GM18868 (cell line): ENCODE data around the gene SLCO4A1.

ENCODE experiments used
- ATAC-seq: cut with Tn5 transposase; IDR thresholded peaks from one replicate; pipeline ENCODE4 v1.9.1; 2021; ENCODE audit warnings: mild to moderate bottlenecking, moderate library complexity; ENCODE audit not compliant: unreplicated experiment

SLCO4A1 gene

GRCh38 chr20:62636446-62636845 is 5.9 kb upstream of the SLCO4A1 start:
- ATAC-seq: no peak

GRCh38 chr20:62637110-62637509 is 5.2 kb upstream of the SLCO4A1 start:
- ATAC-seq: no peak

GRCh38 chr20:62637521-62638054 is 4.7 kb upstream of the SLCO4A1 start:
- ATAC-seq: no peak

GRCh38 chr20:62638055-62638570 is 4.2 kb upstream of the SLCO4A1 start:
- no peak for ATAC-seq

GRCh38 chr20:62638679-62639406 is 3.5 kb upstream of the SLCO4A1 start:
- no peak for ATAC-seq

GRCh38 chr20:62639765-62640164 is 2.5 kb upstream of the SLCO4A1 start:
- ATAC-seq: no peak

- ATAC-seq: no peak
Observed at GRCh38 chr20:62640870-62641269, 1.4 kb upstream of the SLCO4A1 start.

- no peak for ATAC-seq
Observed at GRCh38 chr20:62641321-62642050, 817 bp upstream of the SLCO4A1 start.

GRCh38 chr20:62642666-62643520 is 590 bp downstream of the SLCO4A1 start:
- no peak for ATAC-seq

GRCh38 chr20:62643521-62644043 is 1.3 kb downstream of the SLCO4A1 start:
- ATAC-seq: no peak

- ATAC-seq: no peak
Observed at GRCh38 chr20:62644044-62644795, 1.9 kb downstream of the SLCO4A1 start.

- ATAC-seq: no peak
Observed at GRCh38 chr20:62644802-62645496, 2.6 kb downstream of the SLCO4A1 start.

GRCh38 chr20:62645613-62646012 is 3.3 kb downstream of the SLCO4A1 start:
- no peak for ATAC-seq

GRCh38 chr20:62646851-62647520 is 4.7 kb downstream of the SLCO4A1 start:
- ATAC-seq: no peak

- ATAC-seq: no peak
Observed at GRCh38 chr20:62647521-62648317, 5.4 kb downstream of the SLCO4A1 start.

- no peak for ATAC-seq
Observed at GRCh38 chr20:62648318-62648995, 6.2 kb downstream of the SLCO4A1 start.

GRCh38 chr20:62649140-62649539 is 6.8 kb downstream of the SLCO4A1 start:
- ATAC-seq: no peak
